Duodenal mucosa (tissue), 2 donors: Measurements from ENCODE around the gene FREM3.

Experiments
- H3K27ac ChIP-seq: one replicate; pipeline ENCODE4 v1.7.0; 2013; ENCODE audit warnings: low read depth, low read length
- H3K27me3 ChIP-seq, 2 donors: one replicate each; pipeline ENCODE4 v1.7.0; 2013; ENCODE audit warnings: low read length in 2 of 2, control low read depth in 1 of 2; ENCODE audit not compliant: insufficient read depth in 2 of 2, control insufficient read depth in 1 of 2
- H3K36me3 ChIP-seq, 2 donors: one replicate each; pipeline ENCODE4 v1.7.0; 2013; ENCODE audit warnings: low read length in 2 of 2, control low read depth in 1 of 2; ENCODE audit not compliant: insufficient read depth in 2 of 2, control insufficient read depth in 1 of 2
- H3K4me1 ChIP-seq, 2 donors: one replicate each; pipeline ENCODE4 v1.7.0; 2013; ENCODE audit warnings: low read length in 2 of 2, control low read depth in 1 of 2; ENCODE audit not compliant: insufficient read depth in 2 of 2, control insufficient read depth in 1 of 2
- H3K4me3 ChIP-seq, 2 donors: one replicate each; pipeline ENCODE4 v1.7.0; 2013; ENCODE audit warnings: low read length in 2 of 2, low read depth in 1 of 2
- H3K9ac ChIP-seq, 2 donors: one replicate each; pipeline ENCODE4 v1.7.0; 2013; ENCODE audit warnings: low read length in 2 of 2, low read depth in 1 of 2
- H3K9me3 ChIP-seq, 2 donors: one replicate each; pipeline ENCODE4 v1.7.0; 2013; ENCODE audit warnings: low read length in 2 of 2, control low read depth in 1 of 2; ENCODE audit not compliant: control insufficient read depth in 1 of 2

Gene FREM3

GRCh38 chr4:143597276-143597675 lies 103.2 kb downstream of the FREM3 start:
- no peak overlapping the region for H3K4me3 ChIP-seq
- no peaks in the 10 kb centered on the region for H3K27me3 ChIP-seq
- H3K27ac ChIP-seq, result no peak overlapping the region
- no peaks in the 10 kb centered on the region for H3K36me3 ChIP-seq
- H3K9ac ChIP-seq, result no peak overlapping the region
- no peaks in the 10 kb centered on the region for H3K9me3 ChIP-seq
- H3K4me1 ChIP-seq, result no peaks in the 10 kb centered on the region

DNA sequence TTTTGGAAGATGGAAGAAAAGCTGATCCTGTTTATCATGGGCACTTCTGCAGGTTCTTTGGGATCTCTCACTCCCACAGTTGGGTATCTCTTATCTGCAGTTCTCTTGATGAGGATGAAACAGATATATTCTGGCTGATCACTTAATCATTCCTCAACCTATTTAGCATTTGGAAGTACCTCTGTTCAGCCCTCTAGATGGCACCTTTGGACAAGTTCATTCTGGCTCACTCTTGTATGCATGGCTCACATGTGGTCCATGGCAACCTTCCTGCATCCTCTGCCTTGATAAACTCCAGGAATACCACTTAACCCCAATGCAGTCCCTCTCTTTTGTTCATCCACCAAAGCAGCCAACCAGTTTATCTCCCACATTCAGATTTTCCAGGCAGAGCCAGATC lies 112.8 kb downstream of the FREM3 start:
- no peaks in the 10 kb centered on the region for H3K9me3 ChIP-seq
- no peak overlapping the region for H3K9ac ChIP-seq
- H3K27me3 ChIP-seq, result no peaks in the 10 kb centered on the region
- H3K27ac ChIP-seq, result no peak overlapping the region
- no peak overlapping the region for H3K4me3 ChIP-seq
- H3K4me1 ChIP-seq, result no peaks in the 10 kb centered on the region
- H3K36me3 ChIP-seq, result no peaks in the 10 kb centered on the region

DNA sequence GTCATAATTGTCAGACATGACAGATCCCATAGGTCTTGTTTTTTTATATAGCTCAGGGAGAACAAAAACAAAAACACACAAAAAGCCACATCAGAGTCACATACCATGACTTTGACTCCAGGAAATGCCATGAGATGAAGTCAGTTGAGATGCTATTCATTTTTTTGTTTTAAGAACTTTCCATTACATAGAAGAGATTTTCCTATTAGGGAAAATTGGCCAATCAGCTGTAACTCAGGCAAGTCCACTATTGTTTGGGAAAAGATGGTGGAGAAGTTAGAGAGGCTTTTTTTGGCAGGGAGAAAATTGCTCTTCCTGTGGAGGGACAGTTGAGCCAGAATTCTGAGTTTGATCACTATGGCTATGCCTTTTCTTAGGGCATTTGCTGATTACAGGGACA lies 114.4 kb downstream of the FREM3 start:
- no peaks in the 10 kb centered on the region for H3K36me3 ChIP-seq
- H3K27ac ChIP-seq, result no peak overlapping the region
- H3K27me3 ChIP-seq, result no peaks in the 10 kb centered on the region
- no peak overlapping the region for H3K4me3 ChIP-seq
- no peak overlapping the region for H3K9ac ChIP-seq
- H3K9me3 ChIP-seq, result no peaks in the 10 kb centered on the region
- no peaks in the 10 kb centered on the region for H3K4me1 ChIP-seq

- no peak overlapping the region for H3K27ac ChIP-seq
- H3K4me3 ChIP-seq, result no peak overlapping the region
- no peaks in the 10 kb centered on the region for H3K4me1 ChIP-seq
- H3K9ac ChIP-seq, result no peak overlapping the region
- H3K36me3 ChIP-seq, result no peaks in the 10 kb centered on the region
- no peaks in the 10 kb centered on the region for H3K9me3 ChIP-seq
- H3K27me3 ChIP-seq, result no peaks in the 10 kb centered on the region
Measured at GRCh38 chr4:143585548-143585947, 114.9 kb downstream of the FREM3 start.

DNA sequence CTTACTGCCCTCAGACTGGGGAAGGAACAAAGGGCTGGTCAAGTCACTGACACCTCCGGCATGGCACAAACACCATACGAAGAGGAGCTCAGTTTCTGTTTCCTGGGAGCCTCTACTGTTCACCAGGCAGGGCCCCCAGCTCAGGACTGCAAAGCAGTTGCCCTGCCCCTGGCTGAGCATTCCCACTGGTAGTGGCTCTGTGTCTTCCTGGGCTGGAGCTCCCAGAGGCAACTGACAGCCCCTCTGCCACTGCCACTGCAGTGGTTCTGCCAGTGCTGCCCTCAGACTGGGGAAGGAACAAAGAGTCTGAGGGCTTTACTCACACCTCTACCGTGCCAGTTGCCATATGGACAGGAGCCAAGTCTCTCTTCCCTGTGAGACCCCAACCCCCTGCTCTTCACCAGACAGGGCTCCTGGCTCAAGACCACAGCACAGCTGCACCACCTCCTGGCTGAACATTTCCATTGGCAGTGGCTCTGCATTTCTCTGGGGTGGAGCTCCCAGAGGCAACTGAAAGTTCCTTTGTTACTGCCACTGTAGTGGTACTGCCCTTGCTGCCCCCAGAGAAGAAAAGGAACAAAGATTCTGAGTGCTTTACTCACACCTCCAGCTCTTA lies 119.0 kb downstream of the FREM3 start:
- Histone ChIP-seq H3K4me3 (no peak overlapping the region), H3K27me3 (no peaks in the 10 kb centered on the region), H3K9me3 (no peaks in the 10 kb centered on the region), H3K9ac (no peak overlapping the region), H3K27ac (no peak overlapping the region), H3K4me1 (no peaks in the 10 kb centered on the region), H3K36me3 (no peaks in the 10 kb centered on the region)

DNA sequence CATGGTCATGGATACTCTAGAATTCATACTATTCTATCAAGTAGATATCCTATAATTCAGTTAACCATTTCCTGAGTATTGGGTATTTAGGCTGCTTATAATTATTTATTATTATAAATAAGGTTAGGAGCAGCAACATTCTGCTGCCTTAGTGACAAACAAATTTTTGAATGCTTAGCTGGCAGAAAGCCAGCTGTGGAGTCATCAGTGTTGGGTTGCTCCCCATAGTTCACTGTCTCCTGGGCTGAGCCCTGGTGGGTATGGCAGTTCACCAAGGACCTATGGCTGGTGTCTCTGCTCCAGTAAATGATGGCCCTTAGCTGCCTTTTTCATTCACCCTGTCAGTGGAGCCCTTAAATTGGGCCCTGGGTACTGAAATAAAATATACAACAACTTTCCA lies 125.1 kb downstream of the FREM3 start:
- H3K4me3 ChIP-seq, result no peak overlapping the region
- H3K36me3 ChIP-seq, result no peaks in the 10 kb centered on the region
- H3K9me3 ChIP-seq, result no peaks in the 10 kb centered on the region
- H3K9ac ChIP-seq, result no peak overlapping the region
- H3K27me3 ChIP-seq, result no peaks in the 10 kb centered on the region
- H3K4me1 ChIP-seq, result no peaks in the 10 kb centered on the region
- no peak overlapping the region for H3K27ac ChIP-seq

GRCh38 chr4:143564472-143564871 lies 136.0 kb downstream of the FREM3 start:
- no peak overlapping the region for H3K4me3 ChIP-seq
- no peaks in the 10 kb centered on the region for H3K36me3 ChIP-seq
- no peaks in the 10 kb centered on the region for H3K27me3 ChIP-seq
- no peaks in the 10 kb centered on the region for H3K9me3 ChIP-seq
- H3K27ac ChIP-seq, result no peak overlapping the region
- H3K9ac ChIP-seq, result no peak overlapping the region
- peaks cover 3 to 5% of the 10 kb centered on the region in 2 donors for H3K4me1 ChIP-seq

GRCh38 chr4:143559757-143560147 lies 140.7 kb downstream of the FREM3 start:
- peak overlapping the region; percentile 48 to 59 for H3K9ac ChIP-seq

GRCh38 chr4:143558823-143559756 lies 141.4 kb downstream of the FREM3 start:
- Histone ChIP-seq H3K36me3 (peaks cover 2 to 6% of the 10 kb centered on the region in 2 donors), H3K9ac (peak overlapping the region; percentile 48 to 59), H3K27me3 (no peaks in the 10 kb centered on the region), H3K27ac (peak overlapping the region; percentile 15), H3K4me3 (peak overlapping the region; percentile 80 to 88), H3K9me3 (no peaks in the 10 kb centered on the region), H3K4me1 (peaks cover 5 to 14% of the 10 kb centered on the region in 2 donors)

More at GRCh38 chr4:143559757-143560147, 140.7 kb downstream of the FREM3 start:
- Histone ChIP-seq H3K27ac (no peak overlapping the region), H3K36me3 (peaks cover 2 to 5% of the 10 kb centered on the region in 2 donors), H3K4me3 (peak overlapping the region; percentile 80 to 88), H3K27me3 (no peaks in the 10 kb centered on the region), H3K9me3 (no peaks in the 10 kb centered on the region), H3K4me1 (peaks cover 5 to 14% of the 10 kb centered on the region in 2 donors)

GRCh38 chr4:143558286-143558685 lies 142.2 kb downstream of the FREM3 start:
- no peaks in the 10 kb centered on the region for H3K9me3 ChIP-seq
- peaks cover 2 to 10% of the 10 kb centered on the region in 2 donors for H3K36me3 ChIP-seq
- no peak overlapping the region for H3K27ac ChIP-seq
- H3K4me3 ChIP-seq, result peak overlapping the region in 1 of 2 donors; percentile 80
- no peaks in the 10 kb centered on the region for H3K27me3 ChIP-seq
- no peak overlapping the region for H3K9ac ChIP-seq
- peaks cover 5 to 14% of the 10 kb centered on the region in 2 donors for H3K4me1 ChIP-seq
